GM19099 (cell line): Measurements from ENCODE around the gene MSL3B.
A peak's percentile ranks its signal among the peaks of the same experiment; 100 is the strongest.

ENCODE experiments used
- POLR2A ChIP-seq: IDR thresholded peaks from 3 replicates; pipeline ENCODE4 v1.6.1; 2011; ENCODE audit warnings: low read depth; ENCODE audit not compliant: insufficient read length; ENCODE audit errors: extremely low read depth

MSL3B gene

DNA sequence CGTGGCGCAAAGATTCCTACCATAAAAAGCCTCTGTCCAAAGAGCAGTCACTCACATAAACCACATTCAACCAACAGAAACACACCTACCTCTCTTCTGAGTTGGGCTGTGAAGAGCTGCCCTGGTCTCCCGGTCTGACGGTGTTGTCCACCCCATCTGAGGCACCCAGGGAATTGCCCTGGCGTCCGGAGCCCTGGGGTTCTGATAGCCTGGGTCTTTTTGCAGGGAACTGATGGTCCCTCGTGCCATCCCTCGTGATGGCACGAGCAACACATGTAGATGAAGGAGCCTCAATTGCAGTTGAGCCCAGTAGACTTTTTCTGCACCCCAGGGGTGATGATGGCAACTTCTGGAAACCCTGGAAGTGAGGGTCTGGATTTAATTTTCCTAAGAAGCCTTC, 27.7 kb downstream of the MSL3B start:
- no peak for TF ChIP-seq POLR2A

- no peak for TF ChIP-seq POLR2A
These were observed 28.8 kb downstream of the MSL3B start for GRCh38 chr2:233839447-233839820.

DNA sequence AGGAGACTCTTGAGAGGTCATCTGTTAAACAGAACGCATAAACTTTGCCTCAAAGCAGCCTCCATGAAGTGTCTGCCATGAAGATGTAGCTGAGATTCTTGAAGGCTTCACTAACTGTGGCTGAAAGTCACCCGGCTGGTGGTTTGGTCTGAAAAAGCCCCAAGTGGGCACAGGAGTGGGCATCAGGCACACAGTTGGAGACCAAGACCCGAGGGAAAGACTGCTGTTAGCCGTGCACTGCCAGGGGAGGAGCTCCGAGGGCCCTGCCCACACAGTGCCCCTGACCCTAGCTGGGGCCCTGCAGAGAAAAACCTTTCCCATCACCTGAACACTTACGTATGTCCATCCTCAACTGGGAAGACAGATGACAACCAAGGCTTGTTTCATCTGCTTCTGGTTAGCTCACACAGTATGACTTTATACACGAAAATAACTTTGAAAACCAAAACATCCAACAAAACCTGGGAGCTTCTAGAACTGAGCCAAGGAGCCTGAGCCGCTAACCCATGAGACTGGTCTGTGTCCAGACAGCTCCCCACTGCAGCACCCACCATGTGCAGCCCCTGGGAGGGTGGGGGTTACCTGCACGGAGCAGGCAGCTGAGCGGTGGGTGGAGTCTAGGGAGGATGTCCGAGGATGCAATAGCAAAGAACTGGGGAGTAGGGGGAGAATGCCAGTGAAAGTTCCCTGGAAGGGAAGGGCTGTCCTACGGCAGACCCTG, 29.3 kb downstream of the MSL3B start:
- no peak for TF ChIP-seq POLR2A

DNA sequence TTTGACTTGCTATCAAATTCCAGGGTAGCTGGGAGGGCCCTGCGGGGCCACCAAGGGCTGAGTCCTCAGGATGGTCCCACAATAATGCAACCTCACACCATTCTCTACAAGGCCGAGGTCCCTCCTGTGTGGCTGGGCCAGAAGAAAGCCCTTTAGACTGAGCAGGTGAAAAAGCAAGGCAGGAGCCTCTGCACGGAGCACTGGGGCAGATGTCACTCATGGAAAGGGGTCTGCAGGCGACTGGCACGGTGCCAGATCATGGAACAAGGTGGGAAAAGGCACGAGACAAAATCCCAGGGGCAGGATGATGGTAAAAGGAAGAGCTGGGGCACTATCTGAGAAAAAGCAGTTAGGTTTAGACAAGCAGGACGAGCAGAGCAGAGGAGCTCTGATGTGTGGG, 29.9 kb downstream of the MSL3B start:
- no peak for TF ChIP-seq POLR2A

GRCh38 chr2:233837694-233838229, 30.4 kb downstream of the MSL3B start:
- no peak for TF ChIP-seq POLR2A

GRCh38 chr2:233836359-233836758, 31.8 kb downstream of the MSL3B start:
- no peak for TF ChIP-seq POLR2A

DNA sequence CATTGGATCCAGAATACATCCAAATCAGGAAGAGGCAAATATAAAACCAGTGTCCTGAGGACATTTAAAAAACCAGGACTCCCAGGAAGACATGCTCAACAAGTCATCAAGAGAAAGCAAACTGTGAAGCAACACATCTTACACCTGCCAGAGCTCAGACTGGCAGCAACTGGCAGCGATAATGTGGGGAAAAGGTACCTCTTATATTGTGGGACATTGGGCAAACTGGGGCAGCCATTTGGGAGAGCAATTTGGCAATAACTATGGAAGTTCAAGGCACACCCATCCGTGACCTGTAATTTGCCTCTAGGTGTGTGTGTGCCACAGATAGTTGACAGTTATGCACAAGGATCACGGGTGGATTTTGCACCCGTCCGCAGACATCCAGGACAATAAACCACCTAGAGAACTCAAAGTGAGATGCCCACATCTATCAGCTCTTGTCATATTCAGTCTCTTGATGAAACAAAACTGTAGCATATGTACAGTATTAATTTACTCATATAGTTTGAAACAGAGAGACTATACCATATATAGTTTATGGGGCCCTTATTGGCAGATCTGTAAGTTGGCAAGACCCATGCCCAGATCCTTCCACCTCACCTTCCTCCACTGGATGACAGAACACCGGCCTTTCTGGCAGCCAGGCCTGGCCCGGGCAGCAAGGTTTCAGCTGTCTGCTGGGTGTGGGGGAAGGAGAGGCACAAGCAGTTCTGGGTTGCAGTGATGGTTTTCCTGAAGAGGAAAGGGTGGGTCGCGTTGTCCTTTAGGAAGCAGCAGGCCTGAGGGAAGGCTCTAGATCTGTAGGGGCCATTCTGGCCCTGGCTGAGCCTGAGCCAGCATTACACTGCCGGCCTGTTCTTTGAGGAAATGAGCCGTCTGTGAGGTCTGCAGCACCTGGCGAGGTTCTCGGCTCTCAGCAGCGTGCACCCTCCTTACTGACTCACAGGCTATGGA, 32.7 kb downstream of the MSL3B start:
- peak; percentile 7 for TF ChIP-seq POLR2A

- TF ChIP-seq POLR2A: no peak
These were observed 34.8 kb downstream of the MSL3B start for GRCh38 chr2:233833345-233833744.

DNA sequence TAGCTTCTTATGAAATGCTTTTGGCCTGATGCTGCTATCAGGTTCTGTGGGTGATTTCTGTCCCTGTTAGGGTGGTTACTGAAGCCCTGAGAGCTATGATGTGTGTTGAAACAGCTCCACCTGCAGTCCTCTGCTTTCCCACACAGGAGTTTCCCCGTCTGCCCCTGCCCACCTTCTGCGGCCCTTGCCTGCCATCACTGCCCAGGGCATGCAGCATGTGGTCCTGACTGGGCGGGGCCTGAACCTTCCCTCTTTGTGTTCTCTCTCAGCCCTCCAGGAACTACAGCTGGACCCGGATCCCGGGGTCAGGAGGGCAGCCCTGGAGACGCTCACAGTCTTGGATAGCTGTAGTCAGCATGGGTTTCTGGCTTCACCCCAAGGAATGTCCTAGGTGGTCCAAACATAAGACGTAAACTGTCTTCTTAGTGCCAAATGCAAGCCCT, 35.3 kb downstream of the MSL3B start:
- no peak for TF ChIP-seq POLR2A

- TF ChIP-seq POLR2A: no peak
These were observed 35.8 kb downstream of the MSL3B start for GRCh38 chr2:233832414-233832813.

DNA sequence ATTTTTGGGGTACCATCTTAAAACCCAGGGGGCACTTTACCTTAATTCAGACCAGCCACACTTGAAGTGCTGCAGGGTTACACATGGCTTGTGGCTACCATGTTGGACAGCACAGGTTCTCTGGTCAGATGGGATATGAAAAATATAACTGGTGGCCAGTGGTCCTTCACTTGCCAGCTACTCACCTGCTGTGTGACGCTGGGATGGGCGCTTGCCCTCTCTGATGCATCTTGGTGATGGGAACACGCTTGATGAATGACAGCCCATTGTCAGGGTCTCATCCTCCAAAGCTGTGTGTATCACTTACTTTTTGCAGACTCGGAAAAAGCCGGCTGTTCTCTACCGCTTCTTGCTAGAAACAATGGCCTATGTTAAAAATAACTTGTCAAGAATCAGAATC, 36.3 kb downstream of the MSL3B start:
- no peak for TF ChIP-seq POLR2A

GRCh38 chr2:233831011-233831721, 37.0 kb downstream of the MSL3B start:
- TF ChIP-seq POLR2A: no peak

GRCh38 chr2:233830111-233830802, 37.9 kb downstream of the MSL3B start:
- TF ChIP-seq POLR2A: no peak
